ENCODE data around the gene GABRQ.
A peak's percentile ranks its signal among the peaks of the same experiment; 100 is the strongest.

GABRQ gene

GRCh38 chrX:152588206-152588605 is 49.5 kb upstream of the GABRQ start:
- Histone ChIP-seq H3K4me1 (ENCODE audit: control insufficient read depth, insufficient read depth, low read length) (no peaks in the 10 kb centered on the region), H3K27ac (ENCODE audit: extremely low read depth, low read depth, low read length) (no peak overlapping the region), H3K9me3 (ENCODE audit: control insufficient read depth, insufficient read depth, low read depth, low read length) (no peaks in the 10 kb centered on the region), H3K4me3 (ENCODE audit: low read depth, low read length) (no peak overlapping the region), H3K36me3 (ENCODE audit: control insufficient read depth in 2 of 2, insufficient read depth in 1 of 2, low read length in 2 of 2) (no peaks in the 10 kb centered on the region)
- TF ChIP-seq ZNF362 (tag by site-specific recombination; IDR thresholded peaks at IDR 0.05) (no peak), TCF7L2 (IDR thresholded peaks at IDR 0.05; ENCODE audit: borderline replicate concordance, low read depth, low read length) (no peak), WT1 (tag by site-specific recombination; IDR thresholded peaks at IDR 0.05) (no peak), ZNF18 (tag by site-specific recombination; IDR thresholded peaks at IDR 0.05) (no peak), ZNF433 (tag by site-specific recombination; IDR thresholded peaks at IDR 0.05; ENCODE audit: low read depth) (no peak), ZNF560 (tag by site-specific recombination; IDR thresholded peaks at IDR 0.05; ENCODE audit: borderline replicate concordance) (no peak), ZNF776 (tag by site-specific recombination; IDR thresholded peaks at IDR 0.05; ENCODE audit: borderline replicate concordance) (no peak), ZNF621 (tag by site-specific recombination; IDR thresholded peaks at IDR 0.05) (no peak)
- TF ChIP-seq, protein P1, sequence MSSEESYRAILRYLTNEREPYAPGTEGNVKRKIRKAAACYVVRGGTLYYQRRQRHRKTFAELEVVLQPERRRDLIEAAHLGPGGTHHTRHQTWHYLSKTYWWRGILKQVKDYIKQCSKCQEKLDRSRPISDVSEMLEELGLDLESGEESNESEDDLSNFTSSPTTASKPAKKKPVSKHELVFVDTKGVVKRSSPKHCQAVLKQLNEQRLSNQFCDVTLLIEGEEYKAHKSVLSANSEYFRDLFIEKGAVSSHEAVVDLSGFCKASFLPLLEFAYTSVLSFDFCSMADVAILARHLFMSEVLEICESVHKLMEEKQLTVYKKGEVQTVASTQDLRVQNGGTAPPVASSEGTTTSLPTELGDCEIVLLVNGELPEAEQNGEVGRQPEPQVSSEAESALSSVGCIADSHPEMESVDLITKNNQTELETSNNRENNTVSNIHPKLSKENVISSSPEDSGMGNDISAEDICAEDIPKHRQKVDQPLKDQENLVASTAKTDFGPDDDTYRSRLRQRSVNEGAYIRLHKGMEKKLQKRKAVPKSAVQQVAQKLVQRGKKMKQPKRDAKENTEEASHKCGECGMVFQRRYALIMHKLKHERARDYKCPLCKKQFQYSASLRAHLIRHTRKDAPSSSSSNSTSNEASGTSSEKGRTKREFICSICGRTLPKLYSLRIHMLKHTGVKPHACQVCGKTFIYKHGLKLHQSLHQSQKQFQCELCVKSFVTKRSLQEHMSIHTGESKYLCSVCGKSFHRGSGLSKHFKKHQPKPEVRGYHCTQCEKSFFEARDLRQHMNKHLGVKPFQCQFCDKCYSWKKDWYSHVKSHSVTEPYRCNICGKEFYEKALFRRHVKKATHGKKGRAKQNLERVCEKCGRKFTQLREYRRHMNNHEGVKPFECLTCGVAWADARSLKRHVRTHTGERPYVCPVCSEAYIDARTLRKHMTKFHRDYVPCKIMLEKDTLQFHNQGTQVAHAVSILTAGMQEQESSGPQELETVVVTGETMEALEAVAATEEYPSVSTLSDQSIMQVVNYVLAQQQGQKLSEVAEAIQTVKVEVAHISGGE (tag by site-specific recombination; conservative IDR thresholded peaks at IDR 0.05; ENCODE audit: low read depth) = no peak
- TF ChIP-seq, protein P2, sequence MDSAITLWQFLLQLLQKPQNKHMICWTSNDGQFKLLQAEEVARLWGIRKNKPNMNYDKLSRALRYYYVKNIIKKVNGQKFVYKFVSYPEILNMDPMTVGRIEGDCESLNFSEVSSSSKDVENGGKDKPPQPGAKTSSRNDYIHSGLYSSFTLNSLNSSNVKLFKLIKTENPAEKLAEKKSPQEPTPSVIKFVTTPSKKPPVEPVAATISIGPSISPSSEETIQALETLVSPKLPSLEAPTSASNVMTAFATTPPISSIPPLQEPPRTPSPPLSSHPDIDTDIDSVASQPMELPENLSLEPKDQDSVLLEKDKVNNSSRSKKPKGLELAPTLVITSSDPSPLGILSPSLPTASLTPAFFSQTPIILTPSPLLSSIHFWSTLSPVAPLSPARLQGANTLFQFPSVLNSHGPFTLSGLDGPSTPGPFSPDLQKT (IDR thresholded peaks at IDR 0.05; ENCODE audit: borderline replicate concordance, low read depth, low read length) = no peak
- POLR2A ChIA-PET = no interaction called here
- CTCF ChIA-PET = interaction anchor here (0.7 to 1.0 kb wide), 2 partner anchors 12 to 79 kb away, joined by 3 to 4 read pairs; no protein-coding TSS in a partner anchor

DNA sequence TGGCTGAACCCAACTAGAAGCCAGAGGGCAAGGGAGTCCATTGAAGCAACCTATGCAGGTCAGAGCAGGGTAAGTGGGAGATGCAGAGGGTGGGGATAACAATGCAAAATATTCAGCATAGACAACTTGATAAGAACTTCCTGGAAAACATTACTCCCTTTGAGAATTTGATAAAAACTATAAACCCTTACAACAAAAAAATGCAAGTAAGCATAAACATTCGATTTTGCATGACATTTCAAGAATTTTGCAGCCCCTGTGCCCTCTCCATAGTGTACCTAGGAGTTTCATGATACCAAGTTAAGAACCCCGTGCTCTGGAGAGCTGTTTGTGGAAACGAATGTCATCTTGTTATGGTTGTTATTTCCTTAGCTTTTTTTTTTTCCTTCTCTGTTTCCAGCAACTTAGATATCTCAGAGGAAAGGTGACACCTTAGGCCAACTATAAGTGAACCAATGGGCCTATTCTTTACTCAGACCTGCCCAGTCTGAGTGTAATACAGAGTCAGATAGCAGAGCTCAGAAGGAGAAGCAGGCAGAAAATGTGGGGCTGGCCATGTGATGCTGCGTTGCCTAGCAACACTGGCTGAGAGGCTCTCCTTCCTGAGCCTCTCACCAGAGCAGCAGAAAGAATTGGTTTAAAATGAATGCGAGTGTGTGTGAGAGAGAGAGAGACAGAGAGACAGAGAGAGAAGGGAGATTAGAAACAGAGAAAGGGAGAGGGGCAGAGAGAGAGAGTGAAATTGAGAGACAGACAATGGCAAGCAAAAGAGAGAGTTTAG is 36.7 kb upstream of the GABRQ start:
- CTCF ChIA-PET = interaction anchor here (0.6 to 2.0 kb wide), 7 partner anchors 13 to 1943 kb away, joined by 3 to 6 read pairs (median 5); no protein-coding TSS in a partner anchor

More for the DNA sequence above, 36.7 kb upstream of the GABRQ start:
- no peak overlapping the region for H3K27ac ChIP-seq (ENCODE audit: extremely low read depth, low read depth, low read length)
- H3K4me3 ChIP-seq (ENCODE audit: low read depth, low read length) = no peak overlapping the region
- H3K4me1 ChIP-seq (ENCODE audit: control insufficient read depth, insufficient read depth, low read length) = no peaks in the 10 kb centered on the region
- POLR2A ChIA-PET = no interaction called here
- TF ChIP-seq ZBTB7A (tag by site-specific recombination; IDR thresholded peaks at IDR 0.05; ENCODE audit: low read depth) = no peak
- TF ChIP-seq PRDM1 (tag by site-specific recombination; IDR thresholded peaks at IDR 0.05) = peak; percentile 77
- no peaks in the 10 kb centered on the region for H3K9me3 ChIP-seq (ENCODE audit: control insufficient read depth, insufficient read depth, low read depth, low read length)
- H3K36me3 ChIP-seq (ENCODE audit: control insufficient read depth in 2 of 2, insufficient read depth in 1 of 2, low read length in 2 of 2) = no peaks in the 10 kb centered on the region

All from HEK293 (cell line).